Vagina (tissue), 2 donors: ENCODE data around the gene SMURF1. TPM values are rescaled to one million over a fixed set of nuclear protein-coding genes. Genes with fewer than 3 reads are reported as not detected.
"Not testable (repeated sequence)": the region's sequence is repeated elsewhere in the genome, so short reads cannot be mapped to it uniquely, and the experiment has no call there.

Experiments
- DNase-seq, 2 donors: peaks; one replicate each; pipeline ENCODE4 v3.0.0-alpha.2; 2017; ENCODE audit errors: extremely low spot score in 2 of 2
- H3K27ac ChIP-seq: fragments of 200-600 bp; sonication (generic); one replicate; pipeline ENCODE4 v1.5.1; 2019
- H3K27me3 ChIP-seq: fragments of 200-600 bp; sonication (generic); one replicate; pipeline ENCODE4 v1.5.1; 2019
- H3K36me3 ChIP-seq, 2 donors: fragments of 200-600 bp; sonication (generic); one replicate each; pipeline ENCODE4 v1.5.1; 2017 to 2019
- H3K4me1 ChIP-seq: fragments of 200-600 bp; sonication (generic); one replicate; pipeline ENCODE4 v1.5.1; 2019
- H3K4me3 ChIP-seq, 2 donors: fragments of 200-600 bp; sonication (generic); 1 replicate in 1 of 2; 2 replicates in 1 of 2; pipeline ENCODE4 v1.5.1; 2016 to 2019
- H3K9me3 ChIP-seq: fragments of 200-600 bp; sonication (generic); one replicate; pipeline ENCODE4 v1.5.1; 2019
- POLR2A ChIP-seq, 2 donors: fragments of 450-650 bp; IDR thresholded peaks; one replicate each; pipeline ENCODE4 v1.6.1; 2017; ENCODE audit warnings: antibody characterized with exemption in 2 of 2, mild to moderate bottlenecking in 2 of 2, moderate library complexity in 2 of 2
- POLR2AphosphoS5 ChIP-seq, 2 donors: sonication (generic); formaldehyde crosslinking; IDR thresholded peaks; one replicate each; pipeline ENCODE4 v1.9.0; 2017; ENCODE audit warnings: antibody characterized with exemption in 2 of 2, mild to moderate bottlenecking in 2 of 2, low read depth in 1 of 2; ENCODE audit not compliant: insufficient read depth in 1 of 2
- intact Hi-C: fragments of 100-400 bp; cut with DNase I; formaldehyde crosslinking; loops from one replicate; pipeline ENCODE4 v1.15.1; 2023
- total RNA-seq: library from RNA; depleted of rRNA; stranded (reverse); fragments of >200 nt; gene quantifications from one replicate; pipeline ENCODE4 v1.2.3, GENCODE V29; 2016
- TF ChIP-seq, protein P1 (sequence below), 3 experiments: fragments of 450-650 bp in 2 of 3; fragments of 200-600 bp in 1 of 3; sonication (generic) in 1 of 3; IDR thresholded peaks; one replicate each; pipeline ENCODE4 v1.5.1; 2017 to 2019; ENCODE audit warnings: antibody characterized with exemption in 3 of 3, mild to moderate bottlenecking in 2 of 3, moderate library complexity in 2 of 3

The SMURF1 gene
- total RNA-seq, 1 donor from 2014 or later, result 30.0 TPM

- H3K4me1 ChIP-seq, result peaks cover 40% of the 10 kb centered on the region
- H3K36me3 ChIP-seq, result no peaks in the 10 kb centered on the region
- H3K4me3 ChIP-seq, result no peak overlapping the region
- no peaks in the 10 kb centered on the region for H3K9me3 ChIP-seq
- TF ChIP-seq POLR2A (IDR thresholded peaks at IDR 0.05), result no peak
- TF ChIP-seq POLR2AphosphoS5 (IDR thresholded peaks at IDR 0.05; ENCODE audit: insufficient read depth in 1 of 2, low read depth in 1 of 2), result no peak
- TF ChIP-seq, protein P1, sequence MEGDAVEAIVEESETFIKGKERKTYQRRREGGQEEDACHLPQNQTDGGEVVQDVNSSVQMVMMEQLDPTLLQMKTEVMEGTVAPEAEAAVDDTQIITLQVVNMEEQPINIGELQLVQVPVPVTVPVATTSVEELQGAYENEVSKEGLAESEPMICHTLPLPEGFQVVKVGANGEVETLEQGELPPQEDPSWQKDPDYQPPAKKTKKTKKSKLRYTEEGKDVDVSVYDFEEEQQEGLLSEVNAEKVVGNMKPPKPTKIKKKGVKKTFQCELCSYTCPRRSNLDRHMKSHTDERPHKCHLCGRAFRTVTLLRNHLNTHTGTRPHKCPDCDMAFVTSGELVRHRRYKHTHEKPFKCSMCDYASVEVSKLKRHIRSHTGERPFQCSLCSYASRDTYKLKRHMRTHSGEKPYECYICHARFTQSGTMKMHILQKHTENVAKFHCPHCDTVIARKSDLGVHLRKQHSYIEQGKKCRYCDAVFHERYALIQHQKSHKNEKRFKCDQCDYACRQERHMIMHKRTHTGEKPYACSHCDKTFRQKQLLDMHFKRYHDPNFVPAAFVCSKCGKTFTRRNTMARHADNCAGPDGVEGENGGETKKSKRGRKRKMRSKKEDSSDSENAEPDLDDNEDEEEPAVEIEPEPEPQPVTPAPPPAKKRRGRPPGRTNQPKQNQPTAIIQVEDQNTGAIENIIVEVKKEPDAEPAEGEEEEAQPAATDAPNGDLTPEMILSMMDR (IDR thresholded peaks at IDR 0.05), result no peak
- no peaks in the 10 kb centered on the region for H3K27me3 ChIP-seq
- DNase-seq, result no peak
- H3K27ac ChIP-seq, result peak overlapping the region; percentile 31
- intact Hi-C loops, result no loop called here
Observed at GRCh38 chr7:99104631-99105030, 39.3 kb downstream of the SMURF1 start.

- H3K4me3 ChIP-seq, H3K27ac ChIP-seq, H3K27me3 ChIP-seq, intact Hi-C loops, H3K9me3 ChIP-seq, DNase-seq, H3K36me3 ChIP-seq: not testable (repeated sequence)
- peaks cover 37% of the 10 kb centered on the region for H3K4me1 ChIP-seq
Observed at GRCh38 chr7:99103836-99104235, 40.1 kb downstream of the SMURF1 start.

DNA sequence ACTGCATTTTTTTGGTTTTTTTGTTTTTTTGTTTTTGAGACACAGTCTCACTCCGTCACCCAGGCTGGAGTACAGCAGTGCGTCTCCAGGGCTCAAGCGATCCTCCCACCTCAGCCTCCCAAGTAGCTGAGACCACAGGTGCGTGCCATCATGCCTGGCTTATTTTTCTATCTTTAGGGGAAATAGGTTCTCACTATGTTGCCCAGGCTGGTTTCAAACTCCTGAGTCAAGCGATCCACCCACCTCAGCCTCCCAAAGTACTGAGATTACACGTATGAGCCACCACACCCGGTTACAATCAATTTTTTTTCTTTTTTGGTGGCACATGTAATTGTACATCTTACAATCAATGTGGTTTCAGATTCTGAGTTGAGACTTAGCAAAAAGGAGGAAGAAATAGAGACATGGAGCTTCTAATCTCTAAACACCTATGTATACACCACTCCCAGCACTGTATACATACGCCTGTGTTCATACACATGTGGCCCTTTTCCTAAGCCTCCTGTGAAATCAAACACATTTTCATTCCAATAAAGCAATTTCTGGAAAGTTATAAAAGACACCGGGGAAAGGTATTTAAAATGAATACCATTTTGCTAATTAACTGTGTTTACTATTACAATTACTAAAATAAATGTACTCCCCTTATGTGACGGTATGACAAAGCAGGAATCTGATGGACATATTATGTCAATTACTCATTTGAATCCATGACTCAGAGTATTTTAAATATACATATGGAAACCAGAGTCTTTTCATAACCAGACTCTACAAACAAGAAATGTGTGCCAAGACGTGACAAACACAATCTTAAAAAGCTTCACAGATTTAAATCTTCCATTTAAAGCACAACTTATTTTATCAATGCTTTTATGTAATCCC is 40.9 kb downstream of the SMURF1 start:
- Histone ChIP-seq H3K4me1 (peaks cover 32% of the 10 kb centered on the region), H3K36me3 (no peaks in the 10 kb centered on the region), H3K27me3 (no peaks in the 10 kb centered on the region), H3K27ac (peak overlapping the region; percentile 20), H3K9me3 (no peaks in the 10 kb centered on the region), H3K4me3 (no peak overlapping the region)
- intact Hi-C loops, result no loop called here
- DNase-seq, result no peak
- TF ChIP-seq POLR2A (IDR thresholded peaks at IDR 0.05) (no peak), POLR2AphosphoS5 (IDR thresholded peaks at IDR 0.05; ENCODE audit: insufficient read depth in 1 of 2, low read depth in 1 of 2) (peak in 1 of 2 donors; percentile 40)
- TF ChIP-seq, protein P1 (IDR thresholded peaks at IDR 0.05), result no peak

DNA sequence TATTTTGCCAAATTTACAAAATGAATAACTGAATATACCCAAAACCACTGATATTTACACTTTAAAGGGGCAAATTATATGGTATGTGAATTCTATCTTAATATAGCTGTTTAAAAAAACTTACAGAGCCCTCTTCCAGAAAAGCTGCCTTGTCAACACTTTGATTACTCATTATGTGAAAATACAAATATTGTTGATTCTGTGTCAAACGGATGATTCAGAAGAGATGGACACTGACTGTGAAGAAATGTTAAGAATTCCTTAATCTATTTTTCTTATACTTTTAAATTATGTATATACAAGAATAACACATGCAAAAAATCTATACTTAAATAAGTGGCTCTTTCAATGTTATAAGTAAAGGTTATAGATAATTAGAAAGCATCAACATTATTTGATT is 41.5 kb downstream of the SMURF1 start:
- TF ChIP-seq POLR2AphosphoS5 (IDR thresholded peaks at IDR 0.05; ENCODE audit: insufficient read depth in 1 of 2, low read depth in 1 of 2), result no peak
- TF ChIP-seq, protein P1 (IDR thresholded peaks at IDR 0.05), result no peak
- no peak for TF ChIP-seq POLR2A (IDR thresholded peaks at IDR 0.05)
- Histone ChIP-seq H3K4me3 (no peak overlapping the region), H3K36me3 (no peaks in the 10 kb centered on the region), H3K27ac (no peak overlapping the region), H3K9me3 (no peaks in the 10 kb centered on the region), H3K4me1 (peaks cover 25% of the 10 kb centered on the region), H3K27me3 (no peaks in the 10 kb centered on the region)
- DNase-seq, result no peak
- intact Hi-C loops, result no loop called here

DNA sequence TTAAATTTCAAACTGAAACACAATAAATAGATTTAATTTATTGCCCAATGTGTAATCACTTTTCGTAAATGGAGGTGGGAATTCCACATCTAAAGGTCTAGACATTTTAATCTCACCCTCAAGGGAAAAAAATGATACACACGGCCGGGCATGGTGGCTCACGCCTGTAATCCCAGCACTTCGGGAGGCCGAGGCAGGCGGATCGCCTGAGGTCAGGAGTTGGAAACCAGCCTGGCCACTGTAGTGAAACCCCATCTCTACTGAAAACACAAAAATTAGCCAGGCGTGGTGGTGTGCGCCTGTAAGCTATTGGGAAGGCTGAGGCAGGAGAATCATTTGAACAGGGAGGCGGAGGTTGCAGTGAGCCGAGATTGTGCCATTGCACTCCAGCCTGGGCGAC is 42.4 kb downstream of the SMURF1 start:
- intact Hi-C loops, H3K27me3 ChIP-seq, H3K9me3 ChIP-seq, H3K27ac ChIP-seq, H3K36me3 ChIP-seq, H3K4me3 ChIP-seq, DNase-seq: not testable (repeated sequence)
- H3K4me1 ChIP-seq, result peaks cover 19% of the 10 kb centered on the region

DNA sequence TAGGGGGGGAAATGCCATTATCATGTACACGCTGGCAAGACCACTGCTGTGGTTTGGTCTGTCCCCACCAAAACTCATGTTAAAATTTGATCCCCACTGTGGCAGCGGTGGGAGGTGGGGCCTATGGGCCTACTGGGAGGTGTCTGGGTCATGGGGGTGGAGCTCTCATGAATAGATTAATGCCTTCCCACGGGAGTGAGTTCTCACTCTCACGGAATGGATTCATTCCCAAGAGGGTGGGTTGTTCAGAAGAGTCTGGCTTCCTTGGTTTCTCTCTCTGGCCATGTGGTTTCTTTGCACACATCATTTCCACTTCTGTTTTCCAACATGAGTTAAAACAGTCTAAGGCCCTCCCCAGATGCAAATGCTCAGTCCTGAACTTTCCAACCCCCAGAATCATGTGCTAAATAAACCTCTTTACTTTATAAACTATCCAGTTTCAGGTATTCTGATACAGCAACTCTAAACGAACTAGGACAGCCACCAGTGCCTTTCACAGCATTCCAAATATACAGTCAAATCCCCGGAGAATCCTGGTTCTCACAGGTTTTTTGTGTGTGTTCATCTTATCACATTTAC is 44.3 kb downstream of the SMURF1 start:
- H3K9me3 ChIP-seq, result no peaks in the 10 kb centered on the region
- no peak for DNase-seq
- no peak overlapping the region for H3K4me3 ChIP-seq
- no peak for TF ChIP-seq POLR2AphosphoS5 (IDR thresholded peaks at IDR 0.05; ENCODE audit: insufficient read depth in 1 of 2, low read depth in 1 of 2)
- TF ChIP-seq, protein P1 (IDR thresholded peaks at IDR 0.05), result no peak
- TF ChIP-seq POLR2A (IDR thresholded peaks at IDR 0.05), result no peak
- intact Hi-C loops, result no loop called here
- H3K36me3 ChIP-seq, result no peaks in the 10 kb centered on the region
- peaks cover 29% of the 10 kb centered on the region for H3K4me1 ChIP-seq
- H3K27me3 ChIP-seq, result no peaks in the 10 kb centered on the region
- H3K27ac ChIP-seq, result peak overlapping the region; percentile 64
